Lower leg skin (tissue), 4 donors: ENCODE measurements around the gene AUTS2. TPM values are rescaled to one million over a fixed set of nuclear protein-coding genes. Genes with fewer than 3 reads are reported as not detected.

Source experiments
- DNase-seq, 2 donors: peaks; one replicate each; pipeline ENCODE4 v3.0.0-alpha.2; 2019; ENCODE audit warnings: low spot score in 2 of 2
- H3K4me3 ChIP-seq: fragments of 200-600 bp; sonication (generic); 2 replicates; pipeline ENCODE4 v1.5.1; 2017; ENCODE audit warnings: mild to moderate bottlenecking, low read depth; ENCODE audit not compliant: poor library complexity, severe bottlenecking
- POLR2A ChIP-seq, 2 donors: fragments of 450-650 bp; IDR thresholded peaks; one replicate each; pipeline ENCODE4 v1.6.1; 2016 to 2017; ENCODE audit warnings: antibody characterized with exemption in 2 of 2, mild to moderate bottlenecking in 1 of 2, moderate library complexity in 1 of 2
- WGBS, 2 donors: methylation state at CpG; one replicate each; pipeline ENCODE4 v1.1.5; 2018; 5-methylcytosine and 5-hydroxymethylcytosine counted together
- intact Hi-C: fragments of 100-400 bp; cut with DNase I; formaldehyde crosslinking; loops from one replicate; pipeline ENCODE4 v1.15.0; 2023; ENCODE audit warnings: low total_unique reads
- total RNA-seq, 4 donors: library from RNA; depleted of rRNA; stranded (reverse); fragments of >200 nt; gene quantifications; one replicate each; pipeline ENCODE4 v1.1.0, GENCODE V29; 2016
- TF ChIP-seq, protein P1 (sequence below), 3 donors: fragments of 450-650 bp; IDR thresholded peaks; one replicate each; pipeline ENCODE4 v1.5.1; 2016; ENCODE audit warnings: antibody characterized with exemption in 3 of 3, mild to moderate bottlenecking in 3 of 3, moderate library complexity in 2 of 3

The AUTS2 gene
- total RNA-seq, 4 donors from 2014 or later = 30.8 to 41.9 (median 40.5) TPM

DNA sequence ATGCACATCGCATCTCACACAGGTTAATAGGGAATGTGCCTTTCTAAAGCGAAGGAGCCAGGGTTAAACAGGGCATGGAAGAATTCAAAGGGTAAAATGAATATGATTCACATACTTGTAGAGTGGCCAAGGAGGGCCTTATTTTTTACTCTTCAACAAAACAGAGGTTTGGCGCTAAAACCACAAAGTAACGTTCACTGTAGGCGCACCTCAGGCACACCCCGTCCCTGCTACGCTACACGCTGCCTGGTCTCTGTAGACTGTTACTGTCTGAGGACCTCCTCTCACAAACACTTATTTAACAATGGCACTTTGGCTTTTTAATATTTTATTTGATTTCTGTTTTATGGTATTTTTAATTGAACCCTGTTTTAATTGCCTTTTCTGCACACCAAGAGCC is 1071.6 kb downstream of the AUTS2 start:
- no peak overlapping the region for H3K4me3 ChIP-seq
- intact Hi-C loops = no loop called here
- WGBS, 2 donors = 85 to 87% methylated on average over 8 of the region's 8 CpGs
- TF ChIP-seq POLR2A (IDR thresholded peaks at IDR 0.05) = no peak
- TF ChIP-seq, protein P1, sequence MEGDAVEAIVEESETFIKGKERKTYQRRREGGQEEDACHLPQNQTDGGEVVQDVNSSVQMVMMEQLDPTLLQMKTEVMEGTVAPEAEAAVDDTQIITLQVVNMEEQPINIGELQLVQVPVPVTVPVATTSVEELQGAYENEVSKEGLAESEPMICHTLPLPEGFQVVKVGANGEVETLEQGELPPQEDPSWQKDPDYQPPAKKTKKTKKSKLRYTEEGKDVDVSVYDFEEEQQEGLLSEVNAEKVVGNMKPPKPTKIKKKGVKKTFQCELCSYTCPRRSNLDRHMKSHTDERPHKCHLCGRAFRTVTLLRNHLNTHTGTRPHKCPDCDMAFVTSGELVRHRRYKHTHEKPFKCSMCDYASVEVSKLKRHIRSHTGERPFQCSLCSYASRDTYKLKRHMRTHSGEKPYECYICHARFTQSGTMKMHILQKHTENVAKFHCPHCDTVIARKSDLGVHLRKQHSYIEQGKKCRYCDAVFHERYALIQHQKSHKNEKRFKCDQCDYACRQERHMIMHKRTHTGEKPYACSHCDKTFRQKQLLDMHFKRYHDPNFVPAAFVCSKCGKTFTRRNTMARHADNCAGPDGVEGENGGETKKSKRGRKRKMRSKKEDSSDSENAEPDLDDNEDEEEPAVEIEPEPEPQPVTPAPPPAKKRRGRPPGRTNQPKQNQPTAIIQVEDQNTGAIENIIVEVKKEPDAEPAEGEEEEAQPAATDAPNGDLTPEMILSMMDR (IDR thresholded peaks at IDR 0.05) = no peak
- no peak for DNase-seq

DNA sequence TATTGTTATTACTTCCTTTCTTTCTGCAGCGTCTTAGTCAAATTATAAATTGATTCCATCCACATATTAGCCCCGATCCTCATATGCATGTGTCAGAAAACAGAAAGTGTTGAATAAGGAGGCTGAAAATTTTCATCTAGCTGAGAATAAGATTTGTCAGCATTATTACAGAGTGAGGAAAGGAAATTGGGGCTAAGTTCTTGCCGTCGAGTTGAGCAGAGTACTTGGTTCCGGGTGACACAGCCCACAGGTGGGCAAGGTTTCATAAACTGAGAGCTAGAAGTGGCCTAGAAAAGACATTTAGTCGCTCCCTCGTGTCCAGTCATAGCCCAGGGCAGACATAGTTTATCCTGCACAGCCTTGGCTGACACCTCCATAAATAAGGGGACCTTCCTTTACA is 1072.0 kb downstream of the AUTS2 start:
- no peak for TF ChIP-seq POLR2A (IDR thresholded peaks at IDR 0.05)
- TF ChIP-seq, protein P1 (IDR thresholded peaks at IDR 0.05) = no peak
- WGBS, 2 donors = 87 to 89% methylated on average over 7 of the region's 7 CpGs
- intact Hi-C loops = no loop called here
- DNase-seq = no peak
- no peak overlapping the region for H3K4me3 ChIP-seq

DNA sequence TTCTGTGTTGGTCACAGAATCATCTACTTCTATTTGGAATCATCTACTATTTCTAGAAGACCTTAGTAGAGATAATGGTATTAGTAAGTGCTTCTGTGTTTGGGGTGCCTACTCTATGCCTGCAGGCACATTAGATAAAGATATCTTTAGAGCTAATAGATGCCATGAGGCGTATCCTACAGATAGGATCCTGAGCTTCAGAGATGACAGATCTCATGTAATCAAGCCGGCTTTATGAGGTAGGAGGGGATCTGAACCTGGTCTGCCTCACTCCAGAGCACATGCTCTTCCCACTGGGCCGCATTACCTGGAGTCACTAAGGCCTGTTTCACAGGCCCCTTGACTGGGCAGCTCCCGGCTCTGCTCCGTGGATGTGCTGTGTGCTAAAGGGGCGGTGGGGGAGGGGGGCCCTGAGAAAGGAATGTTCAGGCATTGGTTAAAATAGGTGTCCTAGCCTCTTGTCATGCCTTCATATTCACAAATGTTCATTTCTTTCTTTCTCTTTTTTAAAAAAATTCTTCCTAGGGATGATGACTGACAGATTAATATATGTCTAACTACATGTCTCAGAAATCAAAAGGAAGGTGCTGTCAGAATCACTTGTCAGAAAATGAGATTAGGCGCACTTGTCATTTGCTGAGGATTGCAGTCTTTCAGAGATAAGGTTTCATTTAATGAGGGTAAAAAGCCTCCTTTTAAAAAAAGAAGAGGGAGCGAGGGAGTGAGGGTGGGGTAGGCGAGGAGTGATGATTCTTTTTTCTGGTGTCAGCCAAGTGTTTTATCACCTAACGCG is 1075.7 kb downstream of the AUTS2 start:
- WGBS, 2 donors = 84 to 88% methylated on average over 11 of the region's 11 CpGs
- H3K4me3 ChIP-seq = no peak overlapping the region
- TF ChIP-seq, protein P1 (IDR thresholded peaks at IDR 0.05) = no peak
- no peak for TF ChIP-seq POLR2A (IDR thresholded peaks at IDR 0.05)
- intact Hi-C loops = no loop called here
- no peak for DNase-seq

DNA sequence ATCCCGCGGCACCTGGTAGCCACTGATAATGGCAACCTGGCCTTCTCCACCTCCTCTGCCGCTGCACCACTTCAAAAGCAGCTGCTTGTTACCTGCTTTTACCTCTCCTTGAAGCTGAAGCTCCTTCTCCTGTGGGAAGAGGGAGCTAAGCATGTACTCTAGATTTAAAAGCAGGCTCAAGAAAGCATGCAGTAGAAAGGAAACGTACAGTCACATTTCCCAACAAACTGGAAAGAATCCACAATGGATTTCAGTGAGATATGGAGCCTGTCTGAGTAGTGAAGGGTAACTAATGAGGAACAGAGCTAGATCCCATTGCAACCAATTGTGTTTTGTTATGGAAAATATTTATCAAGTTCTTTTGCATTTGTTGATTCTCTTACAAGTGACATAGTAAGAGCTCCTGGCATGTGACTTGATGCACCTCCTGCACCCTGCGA is 1076.3 kb downstream of the AUTS2 start:
- 79% methylated on average over 5 of the region's 5 CpGs for WGBS, 2 donors
- no peak for TF ChIP-seq POLR2A (IDR thresholded peaks at IDR 0.05)
- TF ChIP-seq, protein P1 (IDR thresholded peaks at IDR 0.05) = no peak
- H3K4me3 ChIP-seq = no peak overlapping the region
- DNase-seq = no peak
- intact Hi-C loops = no loop called here

DNA sequence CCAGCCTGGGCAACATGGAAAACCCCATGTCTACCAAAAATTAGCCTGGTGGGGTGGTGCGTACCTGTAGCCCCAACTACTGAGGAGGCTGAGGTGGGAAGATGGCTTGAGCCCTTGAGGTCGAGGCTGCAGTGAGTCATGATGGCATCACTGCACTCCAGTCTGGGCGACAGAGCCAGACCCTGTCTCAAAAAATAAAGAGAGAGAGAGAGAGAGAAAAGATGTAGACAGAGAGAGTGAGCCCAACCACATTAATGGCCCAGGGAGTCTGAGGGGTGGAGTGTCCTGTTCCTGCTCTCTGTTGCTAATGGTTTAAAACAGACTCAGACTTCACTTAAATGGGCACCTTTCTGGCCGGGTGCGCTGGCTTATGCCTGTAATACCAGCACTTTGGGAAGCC is 1078.0 kb downstream of the AUTS2 start:
- H3K4me3 ChIP-seq = no peak overlapping the region
- no peak for TF ChIP-seq POLR2A (IDR thresholded peaks at IDR 0.05)
- TF ChIP-seq, protein P1 (IDR thresholded peaks at IDR 0.05) = no peak
- no peak for DNase-seq
- intact Hi-C loops = no loop called here
- WGBS, 2 donors = 87 to 94% methylated on average over 5 of the region's 5 CpGs
